MCF 10A (cell line): ENCODE results near the gene PLXNB2. TPM values are rescaled to one million over a fixed set of nuclear protein-coding genes. Genes with fewer than 3 reads are reported as not detected.

Experiments used
- BruUV-seq: library from RNA; stranded (reverse); fragments of 400-500 nt; replicated peaks from 2 replicates; lab custom pipeline; 2021; lab: Mats Ljungman, UMichigan
- CTCF ChIA-PET: fragments of 300-600 bp; sonication (Branson Sonifier 250); formaldehyde crosslinking; extraction: SDS; loops from one replicate; lab custom pipeline; 2021; ENCODE audit warnings: antibody characterized with exemption, inconsistent platforms; lab: Yijun Ruan, JAX
- POLR2A ChIA-PET: fragments of 300-600, 350-650 bp; sonication (Branson Sonifier 250); formaldehyde crosslinking; extraction: SDS; loops from one replicate; lab custom pipeline; 2020; ENCODE audit warnings: antibody characterized with exemption, inconsistent platforms; lab: Yijun Ruan, JAX
- DNase-seq: peaks from one replicate; pipeline ENCODE4 v3.0.0-alpha.2; 2018; ENCODE audit not compliant: unreplicated experiment
- H3K27ac Mint-ChIP-seq: one replicate; pipeline ENCODE4 v1.8.0; 2022; ENCODE audit warnings: mild to moderate bottlenecking, low read depth, mixed read lengths; ENCODE audit not compliant: unreplicated experiment
- H3K27me3 Mint-ChIP-seq: one replicate; pipeline ENCODE4 v1.8.0; 2022; ENCODE audit warnings: mixed read lengths; ENCODE audit not compliant: insufficient read depth, unreplicated experiment
- H3K36me3 Mint-ChIP-seq: one replicate; pipeline ENCODE4 v1.8.0; 2022; ENCODE audit warnings: mild to moderate bottlenecking, moderate library complexity, mixed read lengths; ENCODE audit not compliant: insufficient read depth, unreplicated experiment
- H3K4me1 Mint-ChIP-seq: one replicate; pipeline ENCODE4 v1.8.0; 2022; ENCODE audit warnings: mixed read lengths; ENCODE audit not compliant: insufficient read depth, unreplicated experiment
- H3K4me3 Mint-ChIP-seq: one replicate; pipeline ENCODE4 v1.8.0; 2022; ENCODE audit warnings: mild to moderate bottlenecking, moderate library complexity, mixed read lengths; ENCODE audit not compliant: unreplicated experiment
- H3K9me3 Mint-ChIP-seq: one replicate; pipeline ENCODE4 v1.8.0; 2022; ENCODE audit warnings: mixed read lengths; ENCODE audit not compliant: unreplicated experiment
- intact Hi-C: fragments of 100-400 bp; cut with micrococcal nuclease; formaldehyde crosslinking; loops from 2 replicates; pipeline ENCODE4 v1.14.1; 2022
- total RNA-seq: library from RNA; stranded (reverse); gene quantifications from 2 replicates; pipeline ENCODE4 v1.2.3, GENCODE V29; 2022
- TF ChIP-seq, protein P1 (sequence below): fragments of 200-600 bp; IDR thresholded peaks from one replicate; pipeline ENCODE4 v1.8.0; 2022; ENCODE audit warnings: antibody characterized with exemption, mild to moderate bottlenecking; ENCODE audit not compliant: unreplicated experiment

PLXNB2 gene
- total RNA-seq, 1 experiment from 2014 or later = 199 TPM

DNA sequence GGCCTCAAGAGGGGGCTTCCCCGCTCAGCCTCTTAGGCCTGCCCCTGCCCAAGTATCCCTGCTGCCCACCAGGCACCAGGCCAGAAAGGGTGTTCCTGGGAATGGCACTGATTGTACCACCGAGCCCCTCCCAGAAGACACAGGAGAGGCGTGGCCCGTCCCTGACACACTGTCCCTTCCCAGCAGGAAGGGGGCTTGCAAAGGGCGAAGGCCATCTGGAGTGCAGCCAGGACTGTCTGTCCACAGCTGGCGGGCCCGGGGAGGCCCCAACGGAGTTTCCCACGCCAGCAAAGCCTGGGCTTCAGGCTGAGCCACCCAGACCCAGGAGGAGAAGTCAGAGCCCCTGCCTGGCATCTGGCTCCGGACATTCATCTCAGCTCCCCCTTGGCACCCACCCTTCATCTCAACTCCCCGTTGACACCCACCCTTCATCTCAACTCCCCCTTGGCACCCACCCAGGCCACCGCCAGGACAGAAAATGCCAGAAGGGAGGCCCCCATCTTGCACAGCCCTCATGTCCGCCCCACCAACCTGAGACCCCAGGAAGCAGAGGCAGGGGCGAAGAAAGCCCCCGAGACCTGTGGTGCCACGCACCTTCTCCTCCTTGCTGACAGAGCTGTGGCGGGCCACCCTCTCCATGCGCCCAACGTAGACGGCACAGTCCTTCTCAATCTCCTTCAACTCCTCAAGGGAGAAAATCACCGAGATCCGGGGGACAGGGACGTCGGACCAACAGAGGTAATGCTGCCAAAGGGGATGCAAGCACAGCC, 82.1 kb downstream of the PLXNB2 start:
- Mint-ChIP-seq H3K27me3 (no peaks in the 10 kb centered on the region), H3K27ac (no peak overlapping the region), H3K4me1 (no peaks in the 10 kb centered on the region), H3K4me3 (no peak overlapping the region), H3K9me3 (no peaks in the 10 kb centered on the region), H3K36me3 (peaks cover 52% of the 10 kb centered on the region)
- no peak for DNase-seq
- TF ChIP-seq, protein P1, sequence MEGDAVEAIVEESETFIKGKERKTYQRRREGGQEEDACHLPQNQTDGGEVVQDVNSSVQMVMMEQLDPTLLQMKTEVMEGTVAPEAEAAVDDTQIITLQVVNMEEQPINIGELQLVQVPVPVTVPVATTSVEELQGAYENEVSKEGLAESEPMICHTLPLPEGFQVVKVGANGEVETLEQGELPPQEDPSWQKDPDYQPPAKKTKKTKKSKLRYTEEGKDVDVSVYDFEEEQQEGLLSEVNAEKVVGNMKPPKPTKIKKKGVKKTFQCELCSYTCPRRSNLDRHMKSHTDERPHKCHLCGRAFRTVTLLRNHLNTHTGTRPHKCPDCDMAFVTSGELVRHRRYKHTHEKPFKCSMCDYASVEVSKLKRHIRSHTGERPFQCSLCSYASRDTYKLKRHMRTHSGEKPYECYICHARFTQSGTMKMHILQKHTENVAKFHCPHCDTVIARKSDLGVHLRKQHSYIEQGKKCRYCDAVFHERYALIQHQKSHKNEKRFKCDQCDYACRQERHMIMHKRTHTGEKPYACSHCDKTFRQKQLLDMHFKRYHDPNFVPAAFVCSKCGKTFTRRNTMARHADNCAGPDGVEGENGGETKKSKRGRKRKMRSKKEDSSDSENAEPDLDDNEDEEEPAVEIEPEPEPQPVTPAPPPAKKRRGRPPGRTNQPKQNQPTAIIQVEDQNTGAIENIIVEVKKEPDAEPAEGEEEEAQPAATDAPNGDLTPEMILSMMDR = no peak
- intact Hi-C loops = no loop called here
- ChIA-PET CTCF (no interaction called here), POLR2A (no interaction called here)
- BruUV-seq = no TSS peak

Other genes with a start within 250 kb of the PLXNB2 start
- gene TTLL8, start 249.3 kb downstream of the PLXNB2 start, total RNA-seq = not detected in 2 replicates
- not detected in 2 replicates for gene MLC1, start 222.2 kb downstream of the PLXNB2 start, total RNA-seq
- not detected in 2 replicates for gene MOV10L1, start 217.6 kb downstream of the PLXNB2 start, total RNA-seq
- 0.77 and 2.7 TPM in 2 replicates for gene PANX2, start 136.9 kb downstream of the PLXNB2 start, total RNA-seq
- 60.6 and 63.8 TPM in 2 replicates for gene TRABD, start 121.7 kb downstream of the PLXNB2 start, total RNA-seq
- gene SELENOO, start 106.6 kb downstream of the PLXNB2 start, total RNA-seq = 16.1 and 21.9 TPM in 2 replicates
- gene TUBGCP6, start 62.6 kb downstream of the PLXNB2 start, total RNA-seq = 27.6 and 27.9 TPM in 2 replicates
- gene HDAC10, start 56.4 kb downstream of the PLXNB2 start, total RNA-seq = 27.5 and 29.2 TPM in 2 replicates
- 24.9 and 25.0 TPM in 2 replicates for gene MAPK12, start 46.0 kb downstream of the PLXNB2 start, total RNA-seq
- 10.4 and 11.9 TPM in 2 replicates for gene MAPK11, start 37.3 kb downstream of the PLXNB2 start, total RNA-seq
- 4.0 and 5.5 TPM in 2 replicates for gene DENND6B, start 19.4 kb upstream of the PLXNB2 start, total RNA-seq
- 28.4 and 30.1 TPM in 2 replicates for gene PPP6R2, start 35.7 kb upstream of the PLXNB2 start, total RNA-seq
- gene SBF1, start 167.4 kb upstream of the PLXNB2 start, total RNA-seq = 82.1 and 106 TPM in 2 replicates
- 35.4 and 39.7 TPM in 2 replicates for gene ADM2, start 173.9 kb upstream of the PLXNB2 start, total RNA-seq
- gene MIOX, start 179.2 kb upstream of the PLXNB2 start, total RNA-seq = 0.63 and 1.6 TPM in 2 replicates
- 49.4 and 50.9 TPM in 2 replicates for gene LMF2, start 200.1 kb upstream of the PLXNB2 start, total RNA-seq
- gene NCAPH2, start 200.6 kb upstream of the PLXNB2 start, total RNA-seq = 31.6 and 39.8 TPM in 2 replicates
- gene SCO2, start 218.0 kb upstream of the PLXNB2 start, total RNA-seq = 2.4 and 5.4 TPM in 2 replicates
- 41.0 and 54.4 TPM in 2 replicates for gene TYMP, start 222.4 kb upstream of the PLXNB2 start, total RNA-seq
- gene KLHDC7B, start 238.3 kb upstream of the PLXNB2 start, total RNA-seq = 0.98 and 4.1 TPM in 2 replicates